ENCODE data around the gene STAB2. TPM values are rescaled to one million over a fixed set of nuclear protein-coding genes. Genes with fewer than 3 reads are reported as not detected.

STAB2 gene
- total RNA-seq, 2 experiments from 2014 or later: not detected

DNA sequence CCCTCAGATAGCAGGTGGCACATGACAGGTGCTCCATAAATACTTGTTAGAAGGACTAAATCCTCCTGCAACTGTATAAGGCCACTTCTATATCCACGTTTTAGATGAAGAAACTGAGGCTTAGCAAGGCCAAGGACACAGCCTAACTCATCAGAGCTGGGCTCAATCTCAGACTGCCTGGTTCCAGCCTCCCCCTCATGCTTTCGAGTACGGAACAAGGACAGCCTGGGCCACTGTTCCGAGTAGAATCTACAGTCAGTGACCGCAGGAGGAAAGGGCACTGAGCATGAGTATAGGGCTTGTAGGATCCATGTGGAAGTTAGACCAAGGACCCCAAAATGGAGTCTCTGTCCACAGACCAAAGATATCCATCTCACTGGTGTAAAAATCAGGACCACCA, 169.4 kb downstream of the STAB2 start:
- intact Hi-C loops (cut with micrococcal nuclease; ENCODE audit: unreplicated experiment): no loop called here
- Histone ChIP-seq H3K9me2 (ENCODE audit: insufficient read depth, low read length) (no peaks in the 10 kb centered on the region), H2AFZ (ENCODE audit: low read length) (no peak overlapping the region), H3K27ac (ENCODE audit: low read depth, low read length, poor library complexity, severe bottlenecking) (no peak overlapping the region), H4K20me1 (ENCODE audit: insufficient read depth, low read length) (no peaks in the 10 kb centered on the region), H3K9me3 (ENCODE audit: low read length) (no peaks in the 10 kb centered on the region), H3K4me2 (ENCODE audit: low read length) (no peak overlapping the region), H3K4me3 (ENCODE audit: low read depth, low read length, poor library complexity, severe bottlenecking) (no peak overlapping the region), H3K79me2 (ENCODE audit: insufficient read depth, low read depth, low read length) (no peaks in the 10 kb centered on the region), H3K36me3 (ENCODE audit: insufficient read depth, low read length) (no peaks in the 10 kb centered on the region), H3K4me1 (ENCODE audit: insufficient read depth, low read length, poor library complexity, severe bottlenecking) (no peaks in the 10 kb centered on the region)
- DNase-seq (ENCODE audit: low spot score): no peak
- CTCF ChIA-PET (ENCODE audit: unreplicated experiment): no interaction called here
- TF ChIP-seq EZH2phosphoT487 (IDR thresholded peaks at IDR 0.05; ENCODE audit: borderline replicate concordance, low read depth, low read length) (no peak), CTCF (conservative IDR thresholded peaks at IDR 0.05; ENCODE audit: low read length) (no peak)
- no TSS peak for BruUV-seq (replicated peaks)
- POLR2A ChIA-PET: interaction anchor here (0.5 kb wide), 1 partner anchor 449 kb away, joined by 3 read pairs; no protein-coding TSS in a partner anchor

DNA sequence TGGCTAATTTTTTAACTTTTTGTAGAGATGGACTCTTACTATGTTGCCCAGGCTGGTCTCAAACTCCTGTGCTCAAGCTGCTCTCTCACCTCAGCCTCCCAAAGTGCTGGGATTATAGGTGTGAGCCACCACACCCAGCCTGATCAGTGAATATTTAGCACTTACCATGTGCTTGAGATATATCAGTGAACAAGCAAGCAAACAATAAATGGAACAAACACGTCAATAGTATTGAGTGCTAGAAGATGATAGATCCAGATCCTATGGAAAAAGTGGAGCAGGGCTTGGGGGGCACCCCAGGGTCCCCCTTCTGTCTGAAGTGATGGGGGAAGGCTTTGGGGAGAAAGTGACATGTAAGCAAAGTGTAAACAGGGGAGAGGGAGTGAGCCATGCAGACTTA, 170.2 kb downstream of the STAB2 start:
- Histone ChIP-seq H2AFZ (ENCODE audit: low read length) (no peak overlapping the region), H3K36me3 (ENCODE audit: insufficient read depth, low read length) (no peaks in the 10 kb centered on the region), H3K4me2 (ENCODE audit: low read length) (no peak overlapping the region), H3K79me2 (ENCODE audit: insufficient read depth, low read depth, low read length) (no peaks in the 10 kb centered on the region), H4K20me1 (ENCODE audit: insufficient read depth, low read length) (no peaks in the 10 kb centered on the region), H3K4me1 (ENCODE audit: insufficient read depth, low read length, poor library complexity, severe bottlenecking) (no peaks in the 10 kb centered on the region), H3K27ac (ENCODE audit: low read depth, low read length, poor library complexity, severe bottlenecking) (no peak overlapping the region), H3K9me2 (ENCODE audit: insufficient read depth, low read length) (no peaks in the 10 kb centered on the region), H3K9me3 (ENCODE audit: low read length) (no peaks in the 10 kb centered on the region), H3K4me3 (ENCODE audit: low read depth, low read length, poor library complexity, severe bottlenecking) (no peak overlapping the region)
- BruUV-seq (replicated peaks): no TSS peak
- TF ChIP-seq CTCF (conservative IDR thresholded peaks at IDR 0.05; ENCODE audit: low read length): no peak
- DNase-seq (ENCODE audit: low spot score): no peak
- ChIA-PET POLR2A (no interaction called here), CTCF (ENCODE audit: unreplicated experiment) (no interaction called here)
- intact Hi-C loops (cut with micrococcal nuclease; ENCODE audit: unreplicated experiment): no loop called here

GRCh38 chr12:103758310-103759089, 171.4 kb downstream of the STAB2 start:
- POLR2A ChIA-PET: no interaction called here

More at GRCh38 chr12:103758310-103759089, 171.4 kb downstream of the STAB2 start:
- Histone ChIP-seq H4K20me1 (ENCODE audit: insufficient read depth, low read length) (no peaks in the 10 kb centered on the region), H2AFZ (ENCODE audit: low read length) (no peak overlapping the region), H3K4me3 (ENCODE audit: low read depth, low read length, poor library complexity, severe bottlenecking) (no peak overlapping the region), H3K9me2 (ENCODE audit: insufficient read depth, low read length) (no peaks in the 10 kb centered on the region), H3K9me3 (ENCODE audit: low read length) (no peaks in the 10 kb centered on the region), H3K27ac (ENCODE audit: low read depth, low read length, poor library complexity, severe bottlenecking) (no peak overlapping the region), H3K4me1 (ENCODE audit: insufficient read depth, low read length, poor library complexity, severe bottlenecking) (no peaks in the 10 kb centered on the region), H3K79me2 (ENCODE audit: insufficient read depth, low read depth, low read length) (no peaks in the 10 kb centered on the region), H3K36me3 (ENCODE audit: insufficient read depth, low read length) (no peaks in the 10 kb centered on the region), H3K4me2 (ENCODE audit: low read length) (no peak overlapping the region)
- DNase-seq (ENCODE audit: low spot score): no peak
- CTCF ChIA-PET (ENCODE audit: unreplicated experiment): interaction anchor here (0.6 kb wide), 1 partner anchor 35 kb away, joined by 4 read pairs; no protein-coding TSS in a partner anchor
- TF ChIP-seq CTCF (conservative IDR thresholded peaks at IDR 0.05; ENCODE audit: low read length): no peak
- no TSS peak for BruUV-seq (replicated peaks)
- intact Hi-C loops (cut with micrococcal nuclease; ENCODE audit: unreplicated experiment): no loop called here
